Measurements from ENCODE around the gene HBD. TPM values are rescaled to one million over a fixed set of nuclear protein-coding genes. Genes with fewer than 3 reads are reported as not detected.
A peak's percentile ranks its signal among the peaks of the same experiment; 100 is the strongest.

The HBD gene
- total RNA-seq, 2 donors from 2014 or later: not detected

DNA sequence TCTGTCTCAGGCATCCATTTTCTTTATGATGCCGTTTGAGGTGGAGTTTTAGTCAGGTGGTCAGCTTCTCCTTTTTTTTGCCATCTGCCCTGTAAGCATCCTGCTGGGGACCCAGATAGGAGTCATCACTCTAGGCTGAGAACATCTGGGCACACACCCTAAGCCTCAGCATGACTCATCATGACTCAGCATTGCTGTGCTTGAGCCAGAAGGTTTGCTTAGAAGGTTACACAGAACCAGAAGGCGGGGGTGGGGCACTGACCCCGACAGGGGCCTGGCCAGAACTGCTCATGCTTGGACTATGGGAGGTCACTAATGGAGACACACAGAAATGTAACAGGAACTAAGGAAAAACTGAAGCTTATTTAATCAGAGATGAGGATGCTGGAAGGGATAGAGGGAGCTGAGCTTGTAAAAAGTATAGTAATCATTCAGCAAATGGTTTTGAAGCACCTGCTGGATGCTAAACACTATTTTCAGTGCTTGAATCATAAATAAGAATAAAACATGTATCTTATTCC is 46.4 kb upstream of the HBD start:
- H3K27me3 ChIP-seq: no peaks in the 10 kb centered on the region
- no peak overlapping the region for H3K4me3 ChIP-seq
- no peaks in the 10 kb centered on the region for H3K9me3 ChIP-seq
- intact Hi-C loops (cut with DNase I): no loop called here
- no peak overlapping the region for H3K27ac ChIP-seq
- no peaks in the 10 kb centered on the region for H3K36me3 ChIP-seq
- H3K9ac ChIP-seq (ENCODE audit: low read depth in 2 of 2, low read length in 2 of 2): no peak overlapping the region
- TF ChIP-seq, protein P1, sequence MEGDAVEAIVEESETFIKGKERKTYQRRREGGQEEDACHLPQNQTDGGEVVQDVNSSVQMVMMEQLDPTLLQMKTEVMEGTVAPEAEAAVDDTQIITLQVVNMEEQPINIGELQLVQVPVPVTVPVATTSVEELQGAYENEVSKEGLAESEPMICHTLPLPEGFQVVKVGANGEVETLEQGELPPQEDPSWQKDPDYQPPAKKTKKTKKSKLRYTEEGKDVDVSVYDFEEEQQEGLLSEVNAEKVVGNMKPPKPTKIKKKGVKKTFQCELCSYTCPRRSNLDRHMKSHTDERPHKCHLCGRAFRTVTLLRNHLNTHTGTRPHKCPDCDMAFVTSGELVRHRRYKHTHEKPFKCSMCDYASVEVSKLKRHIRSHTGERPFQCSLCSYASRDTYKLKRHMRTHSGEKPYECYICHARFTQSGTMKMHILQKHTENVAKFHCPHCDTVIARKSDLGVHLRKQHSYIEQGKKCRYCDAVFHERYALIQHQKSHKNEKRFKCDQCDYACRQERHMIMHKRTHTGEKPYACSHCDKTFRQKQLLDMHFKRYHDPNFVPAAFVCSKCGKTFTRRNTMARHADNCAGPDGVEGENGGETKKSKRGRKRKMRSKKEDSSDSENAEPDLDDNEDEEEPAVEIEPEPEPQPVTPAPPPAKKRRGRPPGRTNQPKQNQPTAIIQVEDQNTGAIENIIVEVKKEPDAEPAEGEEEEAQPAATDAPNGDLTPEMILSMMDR (IDR thresholded peaks at IDR 0.05): no peak
- no peaks in the 10 kb centered on the region for H3K4me1 ChIP-seq
- DNase-seq: peak; percentile 21

DNA sequence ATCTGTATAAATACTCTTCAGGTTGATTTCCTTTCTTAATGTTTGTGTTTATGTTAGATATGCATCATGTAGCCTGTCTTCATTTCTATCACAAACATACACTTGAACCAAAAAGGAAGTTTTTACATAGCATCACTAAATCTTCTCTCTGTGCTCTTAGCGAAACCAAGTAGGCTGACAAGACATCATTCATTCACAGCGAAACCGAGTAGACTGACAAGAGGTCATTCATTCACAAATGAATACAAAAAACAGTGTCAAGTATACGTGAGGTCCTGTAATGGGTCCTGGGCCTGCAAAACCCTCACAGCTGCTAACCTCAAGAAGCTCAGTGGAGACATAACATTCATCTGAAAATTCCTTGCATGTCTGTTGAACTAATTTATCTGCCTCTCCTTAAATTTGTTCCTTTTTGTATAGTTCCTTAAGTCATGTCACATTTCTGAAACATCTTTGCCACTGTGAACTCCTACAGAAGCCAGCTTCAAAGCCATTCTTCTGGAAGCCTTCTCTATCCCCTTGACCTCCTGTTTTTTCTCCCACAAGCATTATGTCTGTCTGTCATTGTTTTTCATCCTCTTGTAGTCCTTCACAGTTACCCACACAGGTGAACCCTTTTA is 45.3 kb upstream of the HBD start:
- no peak overlapping the region for H3K4me3 ChIP-seq
- TF ChIP-seq, protein P1 (IDR thresholded peaks at IDR 0.05): no peak
- H3K27ac ChIP-seq: no peak overlapping the region
- H3K36me3 ChIP-seq: no peaks in the 10 kb centered on the region
- no peaks in the 10 kb centered on the region for H3K4me1 ChIP-seq
- no peak for DNase-seq
- H3K9me3 ChIP-seq: no peaks in the 10 kb centered on the region
- intact Hi-C loops (cut with DNase I): no loop called here
- no peak overlapping the region for H3K9ac ChIP-seq (ENCODE audit: low read depth in 2 of 2, low read length in 2 of 2)
- H3K27me3 ChIP-seq: no peaks in the 10 kb centered on the region

GRCh38 chr11:5277807-5278382 is 43.6 kb upstream of the HBD start:
- no peak overlapping the region for H3K4me3 ChIP-seq
- no peaks in the 10 kb centered on the region for H3K27me3 ChIP-seq
- TF ChIP-seq, protein P1 (IDR thresholded peaks at IDR 0.05): no peak
- no peak overlapping the region for H3K9ac ChIP-seq (ENCODE audit: low read depth in 2 of 2, low read length in 2 of 2)
- no peak overlapping the region for H3K27ac ChIP-seq
- DNase-seq: no peak
- H3K4me1 ChIP-seq: no peaks in the 10 kb centered on the region
- no peaks in the 10 kb centered on the region for H3K36me3 ChIP-seq
- no peaks in the 10 kb centered on the region for H3K9me3 ChIP-seq
- intact Hi-C loops (cut with DNase I): no loop called here

DNA sequence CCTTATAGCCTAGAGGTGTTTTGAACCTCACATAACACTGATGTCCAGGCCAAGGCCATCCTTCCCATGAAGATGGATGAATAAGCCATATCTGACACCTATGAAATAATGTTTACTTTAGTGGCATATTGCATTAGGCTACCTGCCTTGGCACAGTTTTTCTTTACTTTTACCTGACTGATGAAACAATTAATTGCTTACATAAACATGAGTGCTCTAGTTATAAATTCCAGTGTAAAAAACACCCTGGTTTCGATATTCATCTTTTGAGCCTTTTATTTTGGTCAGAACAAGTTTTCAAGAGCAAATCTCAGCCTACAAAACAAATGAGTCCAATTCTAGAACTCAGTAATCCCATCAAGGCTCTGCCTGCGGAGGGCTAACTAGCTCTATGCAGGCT is 42.4 kb upstream of the HBD start:
- intact Hi-C loops (cut with DNase I): no loop called here
- Histone ChIP-seq H3K36me3 (no peaks in the 10 kb centered on the region), H3K9ac (ENCODE audit: low read depth in 2 of 2, low read length in 2 of 2) (no peak overlapping the region), H3K9me3 (no peaks in the 10 kb centered on the region), H3K4me3 (no peak overlapping the region), H3K27ac (no peak overlapping the region), H3K27me3 (no peaks in the 10 kb centered on the region), H3K4me1 (no peaks in the 10 kb centered on the region)
- TF ChIP-seq, protein P1 (IDR thresholded peaks at IDR 0.05): no peak
- no peak for DNase-seq

- DNase-seq: no peak
- Histone ChIP-seq H3K9me3 (no peaks in the 10 kb centered on the region), H3K9ac (ENCODE audit: low read depth in 2 of 2, low read length in 2 of 2) (no peak overlapping the region), H3K27ac (no peak overlapping the region), H3K4me3 (no peak overlapping the region), H3K36me3 (no peaks in the 10 kb centered on the region), H3K4me1 (no peaks in the 10 kb centered on the region), H3K27me3 (no peaks in the 10 kb centered on the region)
- TF ChIP-seq, protein P1 (IDR thresholded peaks at IDR 0.05): no peak
- intact Hi-C loops (cut with DNase I): no loop called here
Observed at GRCh38 chr11:5275369-5276110, 41.3 kb upstream of the HBD start.
